ENCODE data around the gene COCH.

DNA sequence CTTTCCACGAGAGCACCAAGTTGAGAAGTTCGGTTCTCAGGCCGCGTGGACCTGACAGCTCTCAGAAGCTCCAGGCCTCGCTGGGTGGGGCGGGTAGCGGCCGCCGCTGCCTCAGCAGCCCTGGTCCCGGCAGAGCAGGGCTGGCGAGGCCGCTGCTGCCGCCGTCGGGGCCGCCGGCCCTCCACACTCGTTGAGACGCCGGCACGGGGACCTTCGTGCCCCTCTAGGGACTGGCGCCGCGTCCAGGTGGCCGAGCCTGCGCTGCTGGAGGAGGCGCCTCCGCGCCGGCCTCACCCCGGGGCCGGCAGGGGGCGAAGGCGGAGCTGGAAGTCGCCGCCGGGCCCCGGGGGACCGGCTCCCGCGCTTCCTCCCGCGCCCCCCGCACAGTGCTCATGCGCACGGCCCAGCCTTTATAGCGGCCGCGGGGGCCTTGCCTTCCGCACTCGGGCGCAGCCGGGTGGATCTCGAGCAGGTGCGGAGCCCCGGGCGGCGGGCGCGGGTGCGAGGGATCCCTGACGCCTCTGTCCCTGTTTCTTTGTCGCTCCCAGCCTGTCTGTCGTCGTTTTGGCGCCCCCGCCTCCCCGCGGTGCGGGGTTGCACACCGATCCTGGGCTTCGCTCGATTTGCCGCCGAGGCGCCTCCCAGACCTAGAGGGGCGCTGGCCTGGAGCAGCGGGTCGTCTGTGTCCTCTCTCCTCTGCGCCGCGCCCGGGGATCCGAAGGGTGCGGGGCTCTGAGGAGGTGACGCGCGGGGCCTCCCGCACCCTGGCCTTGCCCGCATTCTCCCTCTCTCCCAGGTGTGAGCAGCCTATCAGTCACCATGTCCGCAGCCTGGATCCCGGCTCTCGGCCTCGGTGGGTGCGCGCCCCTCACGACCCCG is at the start of gene COCH:
- TF ChIP-seq CTCF (IDR thresholded peaks at IDR 0.05) (peak in 2 of 4 experiments; percentile 32 to 44), POLR2AphosphoS5 (IDR thresholded peaks at IDR 0.05) (no peak)

Measured in prostate gland (tissue), 2 donors.